ENCODE results near the gene C20orf204. TPM values are rescaled to one million over a fixed set of nuclear protein-coding genes. Genes with fewer than 3 reads are reported as not detected.

C20orf204 gene
- total RNA-seq, 4 donors from 2014 or later, result 1.7 to 14.4 (median 4.1) TPM

- no peak overlapping the region for H3K27ac ChIP-seq
- 65 to 74% methylated on average over 16 to 17 of the region's 17 CpGs for WGBS, 2 donors
- no peaks in the 10 kb centered on the region for H3K9me3 ChIP-seq
- H3K4me3 ChIP-seq, result no peak overlapping the region
- no peak for TF ChIP-seq POLR2A (IDR thresholded peaks at IDR 0.05)
- TF ChIP-seq CTCF (IDR thresholded peaks at IDR 0.05), result no peak
- no peak for TF ChIP-seq EP300 (IDR thresholded peaks at IDR 0.05)
- no peak for DNase-seq (ENCODE audit: low spot score in 2 of 2)
- H3K27me3 ChIP-seq, result no peaks in the 10 kb centered on the region
- H3K36me3 ChIP-seq, result peaks cover 3 to 100% (median 66%) of the 10 kb centered on the region in 3 donors
- H3K4me1 ChIP-seq, result no peaks in the 10 kb centered on the region
These were observed 11.6 kb upstream of the C20orf204 start for GRCh38 chr20:64024141-64024990.

DNA sequence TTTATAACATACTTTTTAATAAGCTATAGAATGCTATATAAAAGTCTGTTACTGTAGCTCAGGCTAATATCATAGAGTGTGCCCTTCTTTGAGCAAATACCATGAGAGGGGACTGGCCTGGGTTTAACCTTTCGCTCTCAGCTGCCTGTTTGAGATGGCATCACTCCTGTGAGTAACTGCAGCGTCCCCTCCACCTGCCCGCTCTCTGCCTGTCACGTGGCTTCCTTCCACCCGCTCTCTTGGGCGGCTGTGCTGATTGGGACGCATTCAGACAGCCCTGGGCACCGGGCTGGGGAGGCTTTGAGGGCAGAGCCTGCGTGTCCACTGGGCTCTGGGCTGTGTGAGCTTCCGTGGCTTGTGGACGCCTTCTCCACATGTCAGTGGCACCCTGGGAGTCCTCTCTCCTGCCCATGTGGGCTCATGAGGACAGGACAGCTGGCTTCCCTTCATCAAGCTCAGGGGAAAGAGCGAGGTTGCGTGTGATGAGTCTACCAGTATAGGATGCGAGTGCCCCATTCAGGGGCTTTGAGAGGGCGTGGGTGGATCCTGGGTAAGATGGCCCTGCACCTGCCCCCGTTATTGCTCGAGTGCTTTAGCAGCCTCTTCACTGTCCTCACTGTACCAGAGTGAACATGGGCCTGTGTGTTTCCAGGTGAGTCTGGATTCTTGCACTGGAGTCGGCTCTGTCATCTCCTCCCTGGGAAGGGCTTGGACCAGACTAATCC is 10.7 kb upstream of the C20orf204 start:
- Histone ChIP-seq H3K27ac (no peak overlapping the region), H3K36me3 (peaks cover 3 to 100% (median 71%) of the 10 kb centered on the region in 3 donors), H3K4me3 (no peak overlapping the region), H3K4me1 (no peaks in the 10 kb centered on the region), H3K27me3 (no peaks in the 10 kb centered on the region), H3K9me3 (no peaks in the 10 kb centered on the region)
- WGBS, 2 donors, result 93 to 94% methylated on average over 18 of the region's 18 CpGs
- no peak for DNase-seq (ENCODE audit: low spot score in 2 of 2)
- TF ChIP-seq EP300 (IDR thresholded peaks at IDR 0.05) (no peak), POLR2A (IDR thresholded peaks at IDR 0.05) (no peak), CTCF (IDR thresholded peaks at IDR 0.05) (no peak)

GRCh38 chr20:64025826-64026412 is 10.1 kb upstream of the C20orf204 start:
- 90 to 94% methylated on average over 29 of the region's 29 CpGs for WGBS, 2 donors
- DNase-seq (ENCODE audit: low spot score in 2 of 2), result no peak
- H3K36me3 ChIP-seq, result peaks cover 3 to 100% (median 76%) of the 10 kb centered on the region in 3 donors
- H3K27me3 ChIP-seq, result no peaks in the 10 kb centered on the region
- H3K4me1 ChIP-seq, result no peaks in the 10 kb centered on the region
- H3K4me3 ChIP-seq, result no peak overlapping the region
- H3K27ac ChIP-seq, result no peak overlapping the region
- TF ChIP-seq CTCF (IDR thresholded peaks at IDR 0.05), result no peak
- TF ChIP-seq EP300 (IDR thresholded peaks at IDR 0.05), result no peak
- no peak for TF ChIP-seq POLR2A (IDR thresholded peaks at IDR 0.05)
- no peaks in the 10 kb centered on the region for H3K9me3 ChIP-seq

GRCh38 chr20:64027981-64028685 is 7.8 kb upstream of the C20orf204 start:
- no peaks in the 10 kb centered on the region for H3K27me3 ChIP-seq
- WGBS, 2 donors, result 86 to 91% methylated on average over 21 to 23 of the region's 24 CpGs
- no peaks in the 10 kb centered on the region for H3K4me1 ChIP-seq

More at GRCh38 chr20:64027981-64028685, 7.8 kb upstream of the C20orf204 start:
- Histone ChIP-seq H3K4me3 (no peak overlapping the region), H3K9me3 (no peaks in the 10 kb centered on the region), H3K36me3 (peaks cover 3 to 100% (median 70%) of the 10 kb centered on the region in 3 donors), H3K27ac (no peak overlapping the region)
- no peak for DNase-seq (ENCODE audit: low spot score in 2 of 2)
- TF ChIP-seq CTCF (IDR thresholded peaks at IDR 0.05), result no peak
- TF ChIP-seq POLR2A (IDR thresholded peaks at IDR 0.05), result no peak
- TF ChIP-seq EP300 (IDR thresholded peaks at IDR 0.05), result no peak

All from tibial nerve (tissue), 4 donors.